HG03558 (cell line): ENCODE measurements around the gene TMEM205.
"Not testable (repeated sequence)": the region's sequence is repeated elsewhere in the genome, so short reads cannot be mapped to it uniquely, and the experiment has no call there.

Source experiments
- ATAC-seq: cut with Tn5 transposase; IDR thresholded peaks from one replicate; pipeline ENCODE4 v1.9.1; 2021; ENCODE audit warnings: moderate number of reproducible peaks; ENCODE audit not compliant: unreplicated experiment; ENCODE audit errors: extremely low read depth

The TMEM205 gene

GRCh38 chr19:11373166-11373884 lies 27.3 kb upstream of the TMEM205 start:
- ATAC-seq, result no peak

DNA sequence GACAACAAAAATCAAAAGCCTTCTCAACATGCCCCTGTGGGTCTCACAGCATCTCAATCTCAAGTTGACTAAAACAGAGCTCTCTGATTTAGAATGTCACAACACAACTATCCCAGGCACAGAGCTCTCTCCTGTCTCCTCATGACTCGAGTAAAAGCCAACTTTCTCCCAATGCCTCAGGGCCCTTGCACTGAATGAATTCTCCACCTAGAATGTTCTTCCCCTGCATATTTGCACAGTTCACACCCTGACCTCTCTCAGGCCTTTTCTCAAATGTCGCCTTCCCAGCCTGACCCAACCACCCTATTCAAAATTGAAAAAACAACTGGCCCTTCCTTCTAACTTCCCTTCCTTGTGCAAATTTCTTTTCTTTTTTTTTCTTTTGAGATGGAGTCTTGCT lies 24.7 kb upstream of the TMEM205 start:
- ATAC-seq, result no peak

- no peak for ATAC-seq
Measured at GRCh38 chr19:11367528-11367927, 21.5 kb upstream of the TMEM205 start.

DNA sequence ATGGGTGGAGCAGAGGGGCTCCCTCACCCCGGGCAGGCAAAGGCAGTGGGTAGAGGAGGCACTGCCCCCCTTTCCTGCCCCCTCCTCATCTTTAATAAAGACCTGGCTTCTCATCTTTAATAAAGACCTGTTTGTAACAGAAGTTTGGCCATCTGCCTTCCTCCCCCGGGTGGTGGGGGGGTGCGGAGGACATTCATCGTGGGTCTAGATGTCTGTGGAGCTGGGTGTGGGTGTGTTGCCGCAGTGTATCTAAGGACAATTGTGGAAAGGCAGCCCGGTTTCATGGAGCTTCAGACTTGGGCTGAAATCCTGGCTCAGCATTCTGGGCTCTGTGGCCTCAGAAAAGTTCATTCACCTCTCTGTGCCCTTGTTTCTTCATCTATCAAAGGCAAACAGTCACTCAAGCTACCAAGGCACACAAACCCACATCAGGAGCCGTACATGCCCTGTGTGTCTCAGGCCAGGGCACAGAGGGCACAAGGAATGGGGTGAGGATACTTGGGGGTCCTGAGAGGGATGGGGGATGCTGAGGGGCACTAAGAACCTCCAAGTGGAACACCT lies 19.6 kb upstream of the TMEM205 start:
- ATAC-seq, result no peak

DNA sequence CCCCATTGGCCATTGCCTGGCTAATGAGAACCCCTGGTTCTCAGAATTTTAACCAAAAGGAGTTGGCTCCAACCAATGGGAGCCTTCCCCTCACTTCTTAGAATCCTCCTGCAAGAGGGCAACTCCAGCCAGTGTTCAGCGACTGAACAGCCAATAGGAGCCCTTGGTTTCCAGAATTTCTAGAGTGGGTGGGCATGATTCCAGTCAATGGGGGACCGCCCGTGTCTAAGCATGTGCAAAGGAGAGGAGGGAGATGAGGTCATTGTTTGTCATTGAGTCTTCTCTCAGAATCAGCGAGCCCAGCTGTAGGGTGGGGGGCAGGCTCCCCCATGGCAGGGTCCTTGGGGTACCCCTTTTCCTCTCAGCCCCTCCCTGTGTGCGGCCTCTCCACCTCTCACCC lies 18.9 kb upstream of the TMEM205 start:
- no peak for ATAC-seq

DNA sequence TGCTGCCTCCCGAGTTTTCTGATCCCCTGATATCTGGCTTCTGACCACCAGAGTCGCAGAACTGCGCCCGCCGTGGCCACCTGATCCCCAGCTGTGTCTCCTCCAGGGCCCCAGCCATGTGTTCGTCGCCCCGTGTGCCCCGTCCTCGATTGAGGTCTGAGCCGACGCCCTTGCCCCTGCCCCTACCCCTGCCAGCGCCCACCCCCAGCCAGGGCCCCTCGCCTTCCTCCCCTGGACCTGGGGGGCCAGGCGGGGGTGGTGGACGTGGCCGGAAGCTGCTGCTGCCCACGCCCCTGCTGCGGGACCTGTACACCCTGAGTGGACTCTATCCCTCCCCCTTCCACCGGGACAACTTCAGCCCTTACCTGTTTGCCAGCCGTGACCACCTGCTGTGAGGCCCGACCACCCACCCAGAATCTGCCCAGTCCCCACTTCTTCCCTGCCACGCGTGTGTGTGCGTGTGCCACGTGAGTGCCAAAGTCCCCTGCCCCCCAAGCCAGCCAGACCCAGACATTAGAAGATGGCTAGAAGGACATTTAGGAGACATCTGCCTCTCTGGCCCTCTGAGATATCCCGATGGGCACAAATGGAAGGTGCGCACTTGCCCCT lies 18.3 kb upstream of the TMEM205 start:
- no peak for ATAC-seq

DNA sequence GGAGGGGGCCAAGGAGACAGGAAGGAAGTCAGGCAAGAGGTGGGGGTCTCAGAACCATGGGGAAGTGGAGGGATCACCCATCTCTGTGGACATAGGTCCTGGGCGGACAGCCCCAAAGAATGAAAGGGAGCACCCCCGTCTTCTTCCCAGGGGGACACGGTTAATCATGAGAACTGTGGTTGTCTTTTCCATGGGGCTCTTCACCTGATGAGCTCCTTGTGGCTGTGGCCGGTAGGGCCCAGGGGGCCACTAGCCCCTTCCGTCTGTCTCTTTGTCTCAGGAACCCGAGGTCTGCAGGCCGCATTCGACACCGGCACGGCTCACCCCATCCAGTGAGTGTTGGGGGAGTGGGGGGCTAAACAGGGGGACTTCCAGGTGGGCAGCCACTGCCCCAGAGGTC lies 17.8 kb upstream of the TMEM205 start:
- no peak for ATAC-seq

GRCh38 chr19:11361771-11362731 lies 16.0 kb upstream of the TMEM205 start:
- ATAC-seq, result no peak

- no peak for ATAC-seq
Measured at GRCh38 chr19:11361037-11361770, 15.1 kb upstream of the TMEM205 start.

GRCh38 chr19:11359421-11359820 lies 13.4 kb upstream of the TMEM205 start:
- no peak for ATAC-seq

DNA sequence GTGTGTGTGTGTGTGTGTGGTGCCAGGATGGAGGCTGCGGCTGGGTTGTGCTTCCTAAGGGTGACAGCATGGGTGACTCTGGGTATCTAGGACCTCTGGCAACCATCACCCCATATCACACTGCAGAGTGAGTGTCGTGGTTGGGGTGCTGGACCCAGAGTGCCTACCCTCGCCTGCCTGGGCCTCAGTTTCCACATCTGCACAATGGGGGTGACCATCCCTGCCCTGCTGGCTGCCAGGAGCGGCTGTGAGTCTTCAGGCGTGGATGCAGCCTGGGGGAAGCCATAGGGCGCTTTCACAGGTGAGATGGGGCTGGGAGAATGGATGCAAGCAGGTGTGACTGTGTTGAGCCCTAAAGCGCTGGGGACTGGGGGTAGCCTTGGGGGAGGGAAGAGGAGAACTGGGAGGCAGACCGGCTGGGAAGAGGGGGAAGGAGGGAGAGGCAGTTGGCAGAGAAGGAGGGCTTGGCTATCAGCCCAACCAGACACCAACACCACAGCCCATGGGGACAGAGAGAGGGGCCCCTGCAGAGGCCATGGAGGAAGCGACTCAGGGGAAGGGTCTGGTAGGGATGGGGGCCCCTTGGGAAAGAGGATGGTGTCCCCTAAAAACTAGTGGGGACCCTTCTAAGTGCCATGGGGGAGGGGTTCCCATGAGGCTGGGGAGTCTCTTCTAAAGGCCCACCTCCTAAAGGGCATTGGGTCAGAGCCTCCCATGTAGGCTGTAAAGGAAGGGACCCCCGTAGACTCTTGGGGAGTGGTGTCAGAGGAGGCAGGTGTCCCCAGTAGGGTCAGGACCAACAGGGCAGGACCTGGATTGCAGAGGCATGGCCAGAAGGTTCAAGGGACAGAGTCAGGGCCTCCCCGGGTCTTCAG lies 10.8 kb upstream of the TMEM205 start:
- ATAC-seq, result no peak

DNA sequence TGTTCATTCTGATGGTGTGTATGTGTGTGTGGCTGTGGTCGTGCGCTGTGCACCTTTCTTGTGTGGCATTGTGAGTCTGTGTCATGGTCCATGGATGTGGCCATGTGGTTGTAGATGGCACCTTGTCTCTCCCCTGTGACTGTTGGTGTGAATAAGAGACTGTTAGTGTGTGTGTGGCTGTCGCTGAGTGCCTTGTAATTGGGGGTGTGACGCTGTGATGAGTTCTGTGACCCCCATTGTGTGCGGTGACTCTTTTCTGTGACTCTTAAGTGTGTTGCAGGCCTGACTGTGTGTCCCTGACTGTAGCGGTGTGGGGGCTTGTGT lies 10.0 kb upstream of the TMEM205 start:
- no peak for ATAC-seq

DNA sequence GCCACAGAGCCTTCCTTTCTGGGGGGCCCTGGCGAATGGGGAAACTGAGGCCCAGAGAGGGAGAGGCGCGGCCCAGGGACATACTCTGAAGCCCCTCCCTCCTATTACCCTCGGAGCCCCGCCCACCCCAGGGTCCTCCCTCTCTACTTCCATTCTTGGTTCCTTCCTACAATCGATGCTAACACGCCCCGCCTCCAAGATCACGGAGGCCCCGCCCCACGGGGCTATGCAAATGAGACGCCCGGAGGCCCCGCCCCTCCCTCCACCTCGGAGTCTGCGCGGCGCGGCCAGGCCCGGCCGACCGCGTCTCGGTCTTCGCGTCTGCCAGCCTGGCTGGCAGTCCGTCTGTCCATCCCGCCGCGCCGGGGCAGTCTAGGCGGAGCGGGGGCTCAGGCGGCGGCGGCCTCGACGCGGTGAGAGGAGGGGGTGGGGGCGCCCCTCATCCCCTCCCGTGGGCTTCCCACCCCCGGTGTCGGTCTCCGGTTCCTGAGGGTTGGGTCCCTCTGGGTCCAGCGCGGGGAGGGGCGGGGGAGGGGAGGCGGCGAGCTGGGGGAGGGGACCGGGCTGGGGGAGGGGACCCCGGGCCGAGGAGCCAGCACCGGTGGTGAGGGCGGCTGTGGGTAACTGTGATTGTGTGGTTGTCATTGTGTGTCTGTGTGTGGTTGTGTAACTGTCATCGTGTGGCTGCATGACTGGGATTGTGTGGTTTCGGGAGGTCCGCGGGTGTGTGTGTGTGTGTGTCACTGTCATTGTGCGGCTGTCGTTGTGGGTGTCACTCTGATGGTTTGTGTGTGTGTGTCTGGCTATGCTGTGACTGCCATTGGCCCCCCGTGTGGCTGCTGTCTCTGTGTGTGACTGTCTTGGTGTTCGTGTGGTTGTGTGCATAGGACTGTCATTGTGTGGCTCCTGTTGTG lies 9.3 kb upstream of the TMEM205 start, which contains the start of gene PLPPR2:
TSS of gene PLPPR2 (plus strand) at position 273 of the 914 bp plus-strand sequence. CDS start 2,242 bp downstream, outside the sequence.
- ATAC-seq, result no peak

DNA sequence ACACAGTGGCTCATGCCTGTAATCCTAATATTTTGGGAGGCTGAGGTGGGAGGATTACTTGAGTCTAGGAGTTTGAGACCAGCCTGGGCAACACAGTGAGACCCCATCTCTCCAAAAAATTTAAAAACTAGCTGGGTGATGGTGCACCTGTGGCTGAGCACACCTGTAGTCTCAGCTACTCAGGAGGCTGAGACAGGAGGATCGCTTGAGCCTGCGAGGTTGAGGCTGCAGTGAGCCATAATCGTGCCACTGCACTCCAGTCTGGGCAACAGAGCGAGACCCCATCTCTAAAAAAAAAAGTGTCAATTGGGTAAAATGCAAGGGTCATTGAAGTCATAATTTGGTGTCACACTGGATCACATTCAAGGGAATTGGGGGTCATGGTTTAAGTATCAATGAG lies 8.0 kb upstream of the TMEM205 start:
- ATAC-seq, result not testable (repeated sequence)

- ATAC-seq, result no peak
Measured at GRCh38 chr19:11349171-11349570, 3.1 kb upstream of the TMEM205 start.

DNA sequence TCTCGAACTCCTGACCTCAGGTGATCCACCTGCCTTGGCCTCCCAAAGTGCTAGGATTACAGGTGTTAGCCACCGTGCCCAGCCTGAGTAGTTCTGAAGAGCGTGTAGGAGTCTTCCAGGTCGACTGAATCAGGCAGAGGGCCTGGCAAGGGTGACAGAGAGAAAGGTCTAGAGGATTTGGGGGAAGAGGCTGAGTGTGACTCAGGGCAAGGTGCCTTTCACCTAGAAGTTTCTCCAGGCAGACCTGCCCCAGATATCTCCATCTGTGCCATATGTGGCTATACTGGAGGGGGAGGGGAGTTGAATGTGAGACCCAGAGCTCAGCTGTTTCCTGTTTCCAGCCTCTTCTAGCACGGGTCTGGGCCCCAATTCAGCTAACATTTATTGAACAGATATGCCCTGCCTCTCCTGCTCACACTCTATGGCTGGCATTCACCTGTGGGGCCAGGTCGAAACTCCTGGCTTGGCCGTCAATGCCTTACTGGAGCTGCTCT lies 1.5 kb upstream of the TMEM205 start:
- no peak for ATAC-seq

DNA sequence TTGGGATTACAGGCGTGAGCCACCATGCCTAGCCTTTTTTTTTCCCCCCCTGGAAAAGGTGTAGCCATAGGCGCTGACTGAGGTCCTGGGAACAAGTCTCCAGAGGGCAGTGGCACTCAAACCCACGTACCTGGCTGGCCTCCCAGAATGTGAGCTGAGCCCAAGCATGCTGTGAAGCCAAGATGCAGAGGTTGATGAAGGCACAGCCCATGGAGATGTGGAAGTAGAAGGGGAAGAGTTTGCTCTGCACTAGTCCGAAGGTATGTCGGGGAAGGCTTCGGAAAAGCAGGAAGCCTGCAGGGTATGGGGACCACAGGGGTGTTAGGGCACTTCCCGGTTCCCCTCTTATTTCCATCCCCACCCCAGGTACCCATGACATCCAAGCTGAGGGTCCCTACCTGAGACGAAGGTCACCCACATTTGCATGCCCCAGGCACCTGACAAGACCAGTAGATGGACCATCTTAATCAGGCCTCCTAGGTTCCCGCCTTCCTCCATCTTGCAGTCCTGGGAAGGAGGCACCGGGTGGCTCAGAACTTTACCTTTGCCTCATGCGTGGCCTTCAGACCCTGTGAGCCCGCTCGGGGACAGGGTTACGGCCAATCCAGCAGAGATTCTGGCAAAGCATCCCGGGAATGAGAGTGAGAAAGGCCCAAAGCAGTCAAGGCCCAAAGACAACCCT lies 805 bp downstream of the TMEM205 start:
- no peak for ATAC-seq
